T-helper 17 cell (primary cell): ENCODE results near the gene SRD5A3. TPM values are rescaled to one million over a fixed set of nuclear protein-coding genes. Genes with fewer than 3 reads are reported as not detected.

Experiments used
- ATAC-seq: fragments of 150-1000 bp; cut with Tn5 transposase; 2 replicates; pipeline ENCODE4 v1.10.0; 2021; ENCODE audit warnings: mild to moderate bottlenecking, moderate library complexity
- DNase-seq, 3 donors: peaks; one replicate each; pipeline versions ENCODE4 v3.0.0 to v3.0.0-alpha.2; 2020 to 2021
- H3K9me3 ChIP-seq: one replicate; pipeline ENCODE4 v1.7.0; 2013; ENCODE audit warnings: low read length, mild to moderate bottlenecking; ENCODE audit not compliant: control insufficient read depth, poor library complexity, severe bottlenecking
- H3K27ac Mint-ChIP-seq: one replicate; pipeline ENCODE4 v1.8.0; 2022; ENCODE audit warnings: mild to moderate bottlenecking, moderate library complexity, mixed read lengths
- H3K27me3 Mint-ChIP-seq: one replicate; pipeline ENCODE4 v1.8.0; 2022; ENCODE audit warnings: mixed read lengths
- H3K36me3 Mint-ChIP-seq: one replicate; pipeline ENCODE4 v1.8.0; 2022; ENCODE audit warnings: low read depth, mixed read lengths
- H3K4me1 Mint-ChIP-seq: one replicate; pipeline ENCODE4 v1.8.0; 2022; ENCODE audit warnings: mild to moderate bottlenecking, mixed read lengths
- H3K4me3 Mint-ChIP-seq: one replicate; pipeline ENCODE4 v1.8.0; 2022; ENCODE audit warnings: mild to moderate bottlenecking, moderate library complexity, mixed read lengths
- total RNA-seq, 4 donors: library from RNA in 2 of 4; stranded (reverse) in 2 of 4; gene quantifications; one replicate each; pipeline ENCODE4 v1.2.3 and lab custom pipeline; 2022 to 2026

Gene SRD5A3
- total RNA-seq, 2 donors from 2014 or later: 1.8 to 2.6 TPM

- Mint-ChIP-seq H3K36me3 (peaks cover 6% of the 10 kb centered on the region), H3K27me3 (no peaks in the 10 kb centered on the region), H3K4me1 (peaks cover 37% of the 10 kb centered on the region), H3K27ac (peak within 1 kb of the TSS; percentile 97), H3K4me3 (peak within 1 kb of the TSS; percentile 100)
- peak; percentile 80 to 86 (median 84) for DNase-seq
- no peaks in the 10 kb centered on the region for H3K9me3 ChIP-seq
- ATAC-seq: peak; percentile 95
These were observed 49.7 kb downstream of the SRD5A3 start, which contains the start of gene TMEM165 for GRCh38 chr4:55395529-55396307. TMEM165 (plus strand) TSS chr4:55395957; CDS start chr4:55396190, 233 bp downstream.

- H3K27ac Mint-ChIP-seq: peak overlapping the region; percentile 94
- no peaks in the 10 kb centered on the region for H3K27me3 Mint-ChIP-seq
- peak overlapping the region; percentile 100 for H3K4me3 Mint-ChIP-seq
- ATAC-seq: peak; percentile 10
- peaks cover 42% of the 10 kb centered on the region for H3K4me1 Mint-ChIP-seq
- peaks cover 8% of the 10 kb centered on the region for H3K36me3 Mint-ChIP-seq
- no peaks in the 10 kb centered on the region for H3K9me3 ChIP-seq
- DNase-seq: peak in 2 of 3 donors; percentile 19 to 27
These were observed 50.5 kb downstream of the SRD5A3 start for GRCh38 chr4:55396308-55397125.

GRCh38 chr4:55397126-55397436, 51.0 kb downstream of the SRD5A3 start:
- H3K36me3 Mint-ChIP-seq: peaks cover 8% of the 10 kb centered on the region
- peaks cover 42% of the 10 kb centered on the region for H3K4me1 Mint-ChIP-seq
- no peaks in the 10 kb centered on the region for H3K27me3 Mint-ChIP-seq
- ATAC-seq (no peak), DNase-seq (no peak)
- H3K27ac Mint-ChIP-seq: peak overlapping the region; percentile 94
- no peaks in the 10 kb centered on the region for H3K9me3 ChIP-seq
- peak overlapping the region; percentile 100 for H3K4me3 Mint-ChIP-seq

GRCh38 chr4:55397520-55398321, 51.7 kb downstream of the SRD5A3 start:
- no peaks in the 10 kb centered on the region for H3K9me3 ChIP-seq
- H3K4me3 Mint-ChIP-seq: peak overlapping the region; percentile 100
- H3K4me1 Mint-ChIP-seq: peaks cover 42% of the 10 kb centered on the region
- H3K36me3 Mint-ChIP-seq: peaks cover 8% of the 10 kb centered on the region
- no peak for ATAC-seq
- DNase-seq: no peak
- H3K27me3 Mint-ChIP-seq: no peaks in the 10 kb centered on the region
- peak overlapping the region; percentile 94 for H3K27ac Mint-ChIP-seq

- no peak for ATAC-seq
- H3K4me1 Mint-ChIP-seq: peaks cover 42% of the 10 kb centered on the region
These were observed 52.4 kb downstream of the SRD5A3 start for GRCh38 chr4:55398461-55398860.

GRCh38 chr4:55398966-55399365, 52.9 kb downstream of the SRD5A3 start:
- H3K4me1 Mint-ChIP-seq: peaks cover 46% of the 10 kb centered on the region
- peak overlapping the region; percentile 87 for H3K27ac Mint-ChIP-seq
- peak overlapping the region; percentile 100 for H3K4me3 Mint-ChIP-seq
- ATAC-seq (no peak), DNase-seq (no peak)
- H3K27me3 Mint-ChIP-seq: no peaks in the 10 kb centered on the region
- H3K36me3 Mint-ChIP-seq: peaks cover 11% of the 10 kb centered on the region
- no peaks in the 10 kb centered on the region for H3K9me3 ChIP-seq

More at GRCh38 chr4:55398461-55398860, 52.4 kb downstream of the SRD5A3 start:
- H3K27ac Mint-ChIP-seq: peak overlapping the region; percentile 94
- H3K4me3 Mint-ChIP-seq: peak overlapping the region; percentile 100
- H3K36me3 Mint-ChIP-seq: peaks cover 8% of the 10 kb centered on the region
- DNase-seq: no peak
- H3K27me3 Mint-ChIP-seq: no peaks in the 10 kb centered on the region
- no peaks in the 10 kb centered on the region for H3K9me3 ChIP-seq

- Mint-ChIP-seq H3K36me3 (peaks cover 11% of the 10 kb centered on the region), H3K4me1 (peaks cover 44% of the 10 kb centered on the region), H3K4me3 (no peak overlapping the region), H3K27ac (peak overlapping the region; percentile 87), H3K27me3 (no peaks in the 10 kb centered on the region)
- DNase-seq: no peak
- no peak for ATAC-seq
- no peaks in the 10 kb centered on the region for H3K9me3 ChIP-seq
These were observed 53.5 kb downstream of the SRD5A3 start for GRCh38 chr4:55399581-55399980.

GRCh38 chr4:55405073-55405472, 59.0 kb downstream of the SRD5A3 start:
- Mint-ChIP-seq H3K27me3 (no peaks in the 10 kb centered on the region), H3K36me3 (peaks cover 8% of the 10 kb centered on the region), H3K4me1 (peaks cover 35% of the 10 kb centered on the region), H3K4me3 (no peak overlapping the region), H3K27ac (no peak overlapping the region)
- ATAC-seq (no peak), DNase-seq (no peak)
- no peaks in the 10 kb centered on the region for H3K9me3 ChIP-seq

- H3K4me3 Mint-ChIP-seq: no peak overlapping the region
- H3K27me3 Mint-ChIP-seq: no peaks in the 10 kb centered on the region
- no peaks in the 10 kb centered on the region for H3K9me3 ChIP-seq
- peaks cover 29% of the 10 kb centered on the region for H3K4me1 Mint-ChIP-seq
- peaks cover 6% of the 10 kb centered on the region for H3K36me3 Mint-ChIP-seq
- DNase-seq: no peak
- peak overlapping the region; percentile 68 for H3K27ac Mint-ChIP-seq
- ATAC-seq: no peak
These were observed 60.5 kb downstream of the SRD5A3 start for GRCh38 chr4:55406545-55406944.

GRCh38 chr4:55407119-55407518, 61.1 kb downstream of the SRD5A3 start:
- no peak for ATAC-seq
- Mint-ChIP-seq H3K27ac (peak overlapping the region; percentile 68), H3K4me1 (peaks cover 29% of the 10 kb centered on the region), H3K4me3 (no peak overlapping the region), H3K27me3 (no peaks in the 10 kb centered on the region), H3K36me3 (peaks cover 6% of the 10 kb centered on the region)
- no peaks in the 10 kb centered on the region for H3K9me3 ChIP-seq
- no peak for DNase-seq

- H3K36me3 Mint-ChIP-seq: peaks cover 6% of the 10 kb centered on the region
- H3K9me3 ChIP-seq: no peaks in the 10 kb centered on the region
- ATAC-seq (no peak), DNase-seq (no peak)
- peaks cover 29% of the 10 kb centered on the region for H3K4me1 Mint-ChIP-seq
- H3K27ac Mint-ChIP-seq: no peak overlapping the region
- H3K4me3 Mint-ChIP-seq: no peak overlapping the region
- H3K27me3 Mint-ChIP-seq: no peaks in the 10 kb centered on the region
These were observed 61.7 kb downstream of the SRD5A3 start for GRCh38 chr4:55407764-55408163.

GRCh38 chr4:55409468-55410171, 63.6 kb downstream of the SRD5A3 start:
- Mint-ChIP-seq H3K27me3 (no peaks in the 10 kb centered on the region), H3K36me3 (peaks cover 3% of the 10 kb centered on the region), H3K4me3 (no peak overlapping the region), H3K27ac (peak overlapping the region; percentile 83), H3K4me1 (peaks cover 24% of the 10 kb centered on the region)
- peak; percentile 52 for ATAC-seq
- H3K9me3 ChIP-seq: no peaks in the 10 kb centered on the region
- DNase-seq: no peak
